Kidney (tissue), 14 donors: Measurements from ENCODE around the gene CHST3. TPM values are rescaled to one million over a fixed set of nuclear protein-coding genes. Genes with fewer than 3 reads are reported as not detected.

Experiments used
- DNase-seq, 5 donors: peaks; one replicate each; pipeline ENCODE4 v3.0.0-alpha.2; 2013 to 2020
- FAIRE-seq: peaks from 2 replicates; lab custom pipeline; 2012; peaks lifted over from hg19 to GRCh38; lab: Jason Lieb, UNC
- H3K27ac ChIP-seq, 2 donors: one replicate each; pipeline ENCODE4 v1.7.0; 2013; ENCODE audit warnings: low read depth in 2 of 2, low read length in 2 of 2, inconsistent platforms in 1 of 2
- H3K27me3 ChIP-seq: one replicate; pipeline ENCODE4 v1.7.1; 2013; ENCODE audit warnings: low read length, inconsistent platforms; ENCODE audit not compliant: control insufficient read depth, insufficient read depth
- H3K36me3 ChIP-seq, 3 donors: one replicate each; pipeline versions ENCODE4 v1.7.0 to v1.7.1; 2013; ENCODE audit warnings: low read length in 3 of 3, control low read depth in 1 of 3, inconsistent platforms in 1 of 3; ENCODE audit not compliant: insufficient read depth in 3 of 3, control insufficient read depth in 2 of 3
- H3K4me1 ChIP-seq, 3 donors: one replicate each; pipeline versions ENCODE4 v1.7.0 to v1.7.1; 2013; ENCODE audit warnings: low read length in 3 of 3, inconsistent platforms in 1 of 3, low read depth in 1 of 3; ENCODE audit not compliant: control insufficient read depth in 2 of 3, insufficient read depth in 2 of 3
- H3K4me3 ChIP-seq, 3 donors: one replicate each; pipeline versions ENCODE4 v1.7.0 to v1.8.1; 2013; ENCODE audit warnings: low read length in 3 of 3, control low read depth in 1 of 3, inconsistent platforms in 1 of 3
- H3K9ac ChIP-seq, 3 donors: one replicate each; pipeline versions ENCODE4 v1.7.0 to v1.7.1; 2013; ENCODE audit warnings: low read length in 3 of 3, control low read depth in 1 of 3, inconsistent platforms in 1 of 3
- H3K9me3 ChIP-seq, 3 donors: one replicate each; pipeline versions ENCODE4 v1.7.0 to v1.7.1; 2013; ENCODE audit warnings: low read length in 3 of 3, control low read depth in 1 of 3, inconsistent platforms in 1 of 3; ENCODE audit not compliant: control insufficient read depth in 2 of 3, insufficient read depth in 1 of 3
- intact Hi-C: fragments of 100-400 bp; cut with DNase I; formaldehyde crosslinking; loops from one replicate; pipeline ENCODE4 v1.11.1; 2022
- polyA plus RNA-seq: library from polyadenylated mRNA; stranded (reverse); fragments of 350-450 nt; fragmentation: Illumina TruSeq; extraction: RNeasy Lipid Tissue Mini Kit (QIAGEN cat#74804); gene quantifications from one replicate; pipeline ENCODE4 v1.2.3, GENCODE V29; 2014; ENCODE audit warnings: low read depth, low replicate concordance; ENCODE audit not compliant: insufficient read depth
- total RNA-seq: library from RNA; stranded (reverse); fragmentation: NEBNext Ultra II Directional; extraction: Animal tissue kit (Norgen Biotek cat#: 25700); gene quantifications from one replicate; pipeline ENCODE4 v1.2.1, GENCODE V29; 2021
- TF ChIP-seq, protein P1 (sequence below): IDR thresholded peaks from 3 replicates; pipeline ENCODE4 v1.5.1; 2012; ENCODE audit warnings: mild to moderate bottlenecking, moderate library complexity, borderline replicate concordance; ENCODE audit not compliant: insufficient read depth; ENCODE audit errors: extremely low read depth
- donor health status: control.
- donor health status: control.
- donor health status: control.
- donor health status: control.
- donor health status: control.
- donor health status: DM: yes; HTN: yes; CAD: no.
- donor health status: Normal renal cell carcinoma (clear cell type).

CHST3 gene
- total and polyA plus RNA-seq, 2 donors from 2014 or later = 9.1 to 31.5 TPM

GRCh38 chr10:72011016-72011415 is 46.8 kb downstream of the CHST3 start:
- intact Hi-C loops = no loop called here
- FAIRE-seq (no peak), DNase-seq (no peak)
- H3K9me3 ChIP-seq = no peaks in the 10 kb centered on the region
- TF ChIP-seq, protein P1, sequence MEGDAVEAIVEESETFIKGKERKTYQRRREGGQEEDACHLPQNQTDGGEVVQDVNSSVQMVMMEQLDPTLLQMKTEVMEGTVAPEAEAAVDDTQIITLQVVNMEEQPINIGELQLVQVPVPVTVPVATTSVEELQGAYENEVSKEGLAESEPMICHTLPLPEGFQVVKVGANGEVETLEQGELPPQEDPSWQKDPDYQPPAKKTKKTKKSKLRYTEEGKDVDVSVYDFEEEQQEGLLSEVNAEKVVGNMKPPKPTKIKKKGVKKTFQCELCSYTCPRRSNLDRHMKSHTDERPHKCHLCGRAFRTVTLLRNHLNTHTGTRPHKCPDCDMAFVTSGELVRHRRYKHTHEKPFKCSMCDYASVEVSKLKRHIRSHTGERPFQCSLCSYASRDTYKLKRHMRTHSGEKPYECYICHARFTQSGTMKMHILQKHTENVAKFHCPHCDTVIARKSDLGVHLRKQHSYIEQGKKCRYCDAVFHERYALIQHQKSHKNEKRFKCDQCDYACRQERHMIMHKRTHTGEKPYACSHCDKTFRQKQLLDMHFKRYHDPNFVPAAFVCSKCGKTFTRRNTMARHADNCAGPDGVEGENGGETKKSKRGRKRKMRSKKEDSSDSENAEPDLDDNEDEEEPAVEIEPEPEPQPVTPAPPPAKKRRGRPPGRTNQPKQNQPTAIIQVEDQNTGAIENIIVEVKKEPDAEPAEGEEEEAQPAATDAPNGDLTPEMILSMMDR = no peak
- H3K9ac ChIP-seq = no peak overlapping the region
- no peak overlapping the region for H3K4me3 ChIP-seq
- H3K4me1 ChIP-seq = peaks cover 0 to 20% (median 13%) of the 10 kb centered on the region in 3 donors
- peaks cover 0 to 13% (median 2%) of the 10 kb centered on the region in 3 donors for H3K36me3 ChIP-seq
- H3K27ac ChIP-seq = no peak overlapping the region
- no peaks in the 10 kb centered on the region for H3K27me3 ChIP-seq

GRCh38 chr10:72011468-72011867 is 47.3 kb downstream of the CHST3 start:
- Histone ChIP-seq H3K9ac (no peak overlapping the region), H3K27me3 (no peaks in the 10 kb centered on the region), H3K4me3 (no peak overlapping the region), H3K27ac (no peak overlapping the region), H3K4me1 (peaks cover 0 to 22% (median 13%) of the 10 kb centered on the region in 3 donors), H3K36me3 (peaks cover 0 to 8% (median under 1%) of the 10 kb centered on the region in 3 donors), H3K9me3 (no peaks in the 10 kb centered on the region)
- TF ChIP-seq, protein P1 = no peak
- FAIRE-seq (no peak), DNase-seq (no peak)
- intact Hi-C loops = no loop called here

DNA sequence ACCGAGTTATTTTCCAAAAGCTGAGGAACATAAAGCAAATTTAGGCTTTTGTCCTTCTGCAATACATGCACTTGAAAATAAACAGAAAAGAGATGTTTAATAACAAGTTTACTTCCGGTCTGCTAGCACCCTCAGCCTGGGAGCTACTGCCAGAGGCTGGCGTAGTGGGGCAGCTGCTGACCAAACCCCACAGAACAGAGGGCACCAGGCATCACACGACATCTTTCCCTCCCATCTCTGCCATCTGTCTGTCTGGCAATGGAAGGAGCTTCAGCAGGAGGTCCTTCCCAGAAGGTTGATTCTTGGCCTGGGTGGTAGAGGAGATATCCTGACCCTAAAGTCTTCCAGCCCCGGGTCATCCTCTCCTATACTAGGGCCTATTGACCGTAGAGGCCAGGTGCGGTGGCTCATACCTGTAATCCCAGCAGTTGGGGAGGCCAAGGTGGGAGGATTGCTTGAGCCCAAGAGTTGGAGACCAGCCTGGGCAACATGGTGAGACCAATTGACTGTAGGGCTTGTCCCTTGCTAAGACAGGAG is 47.8 kb downstream of the CHST3 start:
- FAIRE-seq (no peak), DNase-seq (no peak)
- H3K36me3 ChIP-seq = peaks cover 0 to 3% (median 0%) of the 10 kb centered on the region in 3 donors
- no peak overlapping the region for H3K9ac ChIP-seq
- peaks cover 0 to 24% (median 15%) of the 10 kb centered on the region in 3 donors for H3K4me1 ChIP-seq
- H3K27me3 ChIP-seq = no peaks in the 10 kb centered on the region
- no peaks in the 10 kb centered on the region for H3K9me3 ChIP-seq
- no peak overlapping the region for H3K27ac ChIP-seq
- H3K4me3 ChIP-seq = no peak overlapping the region
- TF ChIP-seq, protein P1 = no peak
- intact Hi-C loops = no loop called here
